ENCODE measurements around the gene ARAP1. TPM values are rescaled to one million over a fixed set of nuclear protein-coding genes. Genes with fewer than 3 reads are reported as not detected.
A peak's percentile ranks its signal among the peaks of the same experiment; 100 is the strongest.

The ARAP1 gene
- total and polyA plus RNA-seq, 2 of the 8 experiments (the other 6 are each of a cell fraction or from before 2014, with no cell fraction given), result 25.7 to 61.6 TPM

DNA sequence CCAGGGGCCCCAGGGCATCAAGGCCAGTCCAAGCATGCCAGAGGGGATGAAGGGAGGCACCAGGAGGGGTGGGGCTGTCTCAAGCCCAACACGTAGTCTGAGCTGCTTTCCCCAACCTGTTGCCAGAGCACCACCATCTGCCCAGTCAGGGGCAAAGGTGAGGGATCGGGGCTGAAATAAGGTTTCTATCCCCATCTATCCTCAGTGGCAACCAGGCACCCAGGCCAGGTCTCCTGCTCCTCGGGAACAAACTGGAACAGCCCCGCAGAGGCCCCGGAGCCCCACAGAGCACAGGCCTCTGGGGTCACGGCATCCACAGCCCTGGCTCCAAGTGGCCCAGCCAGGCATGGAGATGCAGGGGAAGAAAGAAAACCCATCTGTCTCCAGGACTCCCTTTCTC lies 22.3 kb upstream of the ARAP1 start:
- no peak overlapping the region for H2AK5ac ChIP-seq (ENCODE audit: low read depth, low read length)
- H2BK12ac ChIP-seq (ENCODE audit: low read depth, low read length), result no peak overlapping the region
- no peak overlapping the region for H3K4me2 ChIP-seq (ENCODE audit: insufficient read depth in 1 of 2, low read depth in 2 of 2, low read length in 2 of 2)
- no peak overlapping the region for H3K9ac ChIP-seq (replicated peaks in 1 of 4; ENCODE audit: extremely low read depth in 1 of 4, low read depth in 3 of 4, low read length in 3 of 4)
- TF ChIP-seq, protein P1, sequence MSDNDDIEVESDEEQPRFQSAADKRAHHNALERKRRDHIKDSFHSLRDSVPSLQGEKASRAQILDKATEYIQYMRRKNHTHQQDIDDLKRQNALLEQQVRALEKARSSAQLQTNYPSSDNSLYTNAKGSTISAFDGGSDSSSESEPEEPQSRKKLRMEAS (IDR thresholded peaks at IDR 0.05), result no peak
- TF ChIP-seq RAD21 (IDR thresholded peaks at IDR 0.05 in 1 of 2, conservative IDR thresholded peaks at IDR 0.05 in 1 of 2; ENCODE audit: low read depth in 2 of 2, low read length in 2 of 2), result 0 out of 4 replicates have a peak, but pooled peaks of 1 of the 2 experiments have one; percentile 7
- TF ChIP-seq TAF1 (IDR thresholded peaks at IDR 0.05; ENCODE audit: low read depth, low read length), result no peak
- no peak overlapping the region for H3K56ac ChIP-seq (replicated peaks; ENCODE audit: insufficient read length, low read depth, low read length)
- H2BK20ac ChIP-seq (ENCODE audit: low read length), result no peak overlapping the region
- ChIA-PET CTCF (ENCODE audit: partially characterized antibody) (interaction anchor here (0.6 to 5.9 kb wide), 5 partner anchors 10 to 403 kb away, joined by 4 to 50 read pairs (median 13); partner anchors contain the start of gene STARD10), POLR2A (ENCODE audit: partially characterized antibody) (interaction anchor here (0.8 to 3.0 kb wide), 2 partner anchors 10 to 46 kb away, joined by 3 to 10 read pairs; no protein-coding TSS in a partner anchor)
- no peak overlapping the region for H3K4me3 ChIP-seq (ENCODE audit: extremely low read depth in 1 of 4, insufficient read depth in 2 of 4, low read depth in 3 of 4, low read length in 4 of 4)
- no peak overlapping the region for H2BK5ac ChIP-seq (ENCODE audit: low read depth, low read length)
- no peaks in the 10 kb centered on the region; a peak in 2 of 7 replicates for H3K4me1 ChIP-seq (replicated peaks in 1 of 4; ENCODE audit: control insufficient read depth in 3 of 4, insufficient read depth in 4 of 4, low read length in 3 of 4)
- no peaks in the 10 kb centered on the region for H4K20me1 ChIP-seq (replicated peaks in 1 of 2; ENCODE audit: control insufficient read depth in 1 of 2, insufficient read depth in 2 of 2, low read length in 2 of 2)
- H3K27ac ChIP-seq (ENCODE audit: low read depth, low read length), result no peak overlapping the region
- H3K14ac ChIP-seq (ENCODE audit: insufficient read length), result no peak overlapping the region
- no peak overlapping the region for H3K18ac ChIP-seq (ENCODE audit: extremely low read depth, low read length)
- no peak overlapping the region for H3K23ac ChIP-seq (ENCODE audit: insufficient read length)
- H3K27me3 ChIP-seq (replicated peaks in 1 of 4; ENCODE audit: control insufficient read depth in 3 of 4, extremely low read depth in 1 of 4, insufficient read depth in 3 of 4, low read length in 3 of 4), result no peaks in the 10 kb centered on the region
- H3K23me2 ChIP-seq (ENCODE audit: low read depth, low read length), result no peaks in the 10 kb centered on the region
- 92% methylated on average over 5 of the region's 6 CpGs; no CpG with 5 or more reads in 1 of the 2 experiments for WGBS, 2 experiments (ENCODE audit: extremely low coverage in 1 of 2, insufficient coverage in 1 of 2, insufficient read length in 1 of 2, insufficient replicate concordance in 2 of 2, low coverage in 1 of 2, low lambda C conversion rate in 2 of 2, missing lambda C conversion rate in 1 of 2)
- FAIRE-seq (no peak), DNase-seq (ENCODE audit: low read depth in 1 of 2, low spot score in 2 of 2) (no peak)
- 0 out of 2 replicates have a peak, but pooled peaks cover 3% of the 10 kb centered on the region for H3K79me1 ChIP-seq (ENCODE audit: low read depth, low read length)
- H3K9me3 ChIP-seq (ENCODE audit: insufficient read depth in 2 of 2, low read depth in 1 of 2, low read length in 1 of 2), result no peaks in the 10 kb centered on the region
- H4K8ac ChIP-seq (ENCODE audit: extremely low read depth, insufficient read depth, low read length), result no peak overlapping the region
- no peak overlapping the region for H2AFZ ChIP-seq (ENCODE audit: low read length)
- no peak overlapping the region for H2BK120ac ChIP-seq (replicated peaks; ENCODE audit: low read depth, low read length)
- no peak overlapping the region for H3K4ac ChIP-seq (replicated peaks; ENCODE audit: insufficient read length, low read depth, low read length)
- H4K91ac ChIP-seq (replicated peaks; ENCODE audit: insufficient read length, low read length), result no peak overlapping the region
- no peak overlapping the region for H2BK15ac ChIP-seq (ENCODE audit: low read length)
- H3K36me3 ChIP-seq (ENCODE audit: control insufficient read depth in 2 of 4, insufficient read depth in 4 of 4, low read length in 3 of 4), result no peaks in the 10 kb centered on the region
- H3K79me2 ChIP-seq (ENCODE audit: control insufficient read depth in 1 of 2, insufficient read depth in 2 of 2, low read length in 2 of 2), result no peaks in the 10 kb centered on the region
- H4K5ac ChIP-seq (ENCODE audit: insufficient read length, low read depth, low read length), result no peak overlapping the region

All from H1 (cell line).